H1 (cell line): Measurements from ENCODE around the gene FNIP2. TPM values are rescaled to one million over a fixed set of nuclear protein-coding genes. Genes with fewer than 3 reads are reported as not detected.

Experiments used
- CTCF ChIA-PET: fragments of 300-600 bp; sonication (Branson Sonifier 250); formaldehyde crosslinking; loops from one replicate; lab custom pipeline; 2021; ENCODE audit not compliant: partially characterized antibody; lab: Charles Lee
- POLR2A ChIA-PET: fragments of 300-600 bp; sonication (Branson Sonifier 250); formaldehyde crosslinking; loops from one replicate; lab custom pipeline; 2021; ENCODE audit warnings: inconsistent platforms; ENCODE audit not compliant: partially characterized antibody; lab: Charles Lee
- DNase-seq, 2 experiments: peaks; one replicate each; pipeline versions ENCODE4 v3.0.0 to v3.0.0-alpha.2; 2010 to 2022; ENCODE audit warnings: low spot score in 2 of 2, low read depth in 1 of 2, mixed read lengths in 1 of 2
- FAIRE-seq: peaks from 2 replicates; lab custom pipeline; 2011; peaks lifted over from hg19 to GRCh38; lab: Jason Lieb, UNC
- H2AFZ ChIP-seq: 2 replicates; pipeline ENCODE4 v1.8.1; 2012; ENCODE audit warnings: low read length, inconsistent platforms
- H2AK5ac ChIP-seq: 2 replicates; pipeline ENCODE4 v1.6.1; 2013; ENCODE audit warnings: low read depth, low read length
- H2BK120ac ChIP-seq: replicated peaks from 2 replicates; pipeline ENCODE3; 2013; ENCODE audit warnings: low read depth, low read length, inconsistent platforms
- H2BK12ac ChIP-seq: 2 replicates; pipeline ENCODE4 v1.6.1; 2013; ENCODE audit warnings: low read depth, low read length
- H2BK15ac ChIP-seq: 2 replicates; pipeline ENCODE4 v1.6.1; 2013; ENCODE audit warnings: low read length
- H2BK20ac ChIP-seq: 2 replicates; pipeline ENCODE4 v1.6.1; 2013; ENCODE audit warnings: low read length
- H2BK5ac ChIP-seq: 2 replicates; pipeline ENCODE4 v1.6.1; 2013; ENCODE audit warnings: low read depth, low read length
- H3K14ac ChIP-seq: 2 replicates; pipeline ENCODE4 v1.6.1; 2013; ENCODE audit warnings: inconsistent platforms; ENCODE audit not compliant: insufficient read length
- H3K18ac ChIP-seq: 2 replicates; pipeline ENCODE4 v1.6.1; 2013; ENCODE audit warnings: low read length; ENCODE audit errors: extremely low read depth
- H3K23ac ChIP-seq: 2 replicates; pipeline ENCODE4 v1.6.1; 2013; ENCODE audit warnings: inconsistent platforms; ENCODE audit not compliant: insufficient read length
- H3K23me2 ChIP-seq: 2 replicates; pipeline ENCODE4 v1.6.1; 2013; ENCODE audit warnings: low read depth, low read length
- H3K27ac ChIP-seq: 2 replicates; pipeline ENCODE4 v1.6.1; 2011; ENCODE audit warnings: low read depth, low read length, inconsistent platforms
- H3K27me3 ChIP-seq, 4 experiments: replicated peaks in 1 of 4; 1 replicate in 1 of 4; 2 replicates in 3 of 4; pipeline versions ENCODE4 v1.6.1 to v1.8.1; 2011 to 2013; ENCODE audit warnings: low read length in 3 of 4, mild to moderate bottlenecking in 3 of 4, inconsistent platforms in 2 of 4, mixed read lengths in 2 of 4, moderate library complexity in 1 of 4; ENCODE audit not compliant: control insufficient read depth in 3 of 4, insufficient read depth in 3 of 4; ENCODE audit errors: extremely low read depth in 1 of 4
- H3K36me3 ChIP-seq, 4 experiments: 2 replicates each; pipeline versions ENCODE4 v1.6.1 to v1.8.1; 2011 to 2013; ENCODE audit warnings: mild to moderate bottlenecking in 4 of 4, low read length in 3 of 4, moderate library complexity in 2 of 4, control low read depth in 1 of 4, inconsistent platforms in 1 of 4; ENCODE audit not compliant: insufficient read depth in 4 of 4, control insufficient read depth in 2 of 4
- H3K4ac ChIP-seq: replicated peaks from 2 replicates; pipeline ENCODE3; 2013; ENCODE audit warnings: low read length, low read depth, mixed read lengths, inconsistent platforms; ENCODE audit not compliant: insufficient read length
- H3K4me1 ChIP-seq, 4 experiments: replicated peaks in 1 of 4; 1 replicate in 1 of 4; 2 replicates in 3 of 4; pipeline versions ENCODE4 v1.6.1 to v1.8.1; 2011 to 2013; ENCODE audit warnings: low read length in 3 of 4, inconsistent platforms in 2 of 4, mixed read lengths in 1 of 4; ENCODE audit not compliant: insufficient read depth in 4 of 4, control insufficient read depth in 3 of 4
- H3K4me2 ChIP-seq, 2 experiments: 2 replicates each; pipeline versions ENCODE4 v1.6.1 to v1.8.1; 2011 to 2013; ENCODE audit warnings: low read depth in 2 of 2, low read length in 2 of 2, control low read depth in 1 of 2, inconsistent platforms in 1 of 2, mild to moderate bottlenecking in 1 of 2; ENCODE audit not compliant: insufficient read depth in 1 of 2
- H3K4me3 ChIP-seq, 4 experiments: fragments of 200-600, 300-600 bp in 1 of 4; sonication (generic), shearing (Covaris generic), sonication (Bioruptor Twin) in 1 of 4; 2 replicates each; pipeline versions ENCODE4 v1.5.1 to v1.8.1; 2011 to 2016; ENCODE audit warnings: low read length in 4 of 4, low read depth in 3 of 4, control low read depth in 2 of 4, inconsistent platforms in 2 of 4, mild to moderate bottlenecking in 2 of 4, mixed read lengths in 1 of 4, moderate library complexity in 1 of 4; ENCODE audit not compliant: insufficient read depth in 2 of 4; ENCODE audit errors: extremely low read depth in 1 of 4
- H3K56ac ChIP-seq: replicated peaks from 2 replicates; pipeline ENCODE3; 2013; ENCODE audit warnings: low read depth, mild to moderate bottlenecking, mixed read lengths, low read length, inconsistent platforms; ENCODE audit not compliant: insufficient read length
- H3K79me1 ChIP-seq: 2 replicates; pipeline ENCODE4 v1.6.1; 2013; ENCODE audit warnings: low read depth, low read length, control low read depth
- H3K79me2 ChIP-seq, 2 experiments: 2 replicates each; pipeline versions ENCODE4 v1.6.1 to v1.8.1; 2012 to 2013; ENCODE audit warnings: low read length in 2 of 2, mild to moderate bottlenecking in 2 of 2, inconsistent platforms in 1 of 2; ENCODE audit not compliant: insufficient read depth in 2 of 2, control insufficient read depth in 1 of 2
- H3K9ac ChIP-seq, 4 experiments: replicated peaks in 1 of 4; 1 replicate in 1 of 4; 2 replicates in 3 of 4; pipeline versions ENCODE4 v1.6.1 to v1.8.1; 2011 to 2013; ENCODE audit warnings: low read depth in 3 of 4, low read length in 3 of 4, control low read depth in 2 of 4, mild to moderate bottlenecking in 2 of 4, moderate library complexity in 2 of 4, inconsistent platforms in 1 of 4; ENCODE audit errors: extremely low read depth in 1 of 4
- H3K9me3 ChIP-seq, 2 experiments: 2 replicates each; pipeline versions ENCODE4 v1.6.1 to v1.8.1; 2012 to 2013; ENCODE audit warnings: mild to moderate bottlenecking in 2 of 2, moderate library complexity in 2 of 2, control low read depth in 1 of 2, inconsistent platforms in 1 of 2, low read depth in 1 of 2, low read length in 1 of 2, mixed read lengths in 1 of 2; ENCODE audit not compliant: insufficient read depth in 2 of 2
- H4K20me1 ChIP-seq, 2 experiments: replicated peaks in 1 of 2; 2 replicates each; pipeline versions ENCODE3 to v1.8.1; 2011 to 2013; ENCODE audit warnings: inconsistent platforms in 2 of 2, low read length in 2 of 2, mild to moderate bottlenecking in 1 of 2; ENCODE audit not compliant: insufficient read depth in 2 of 2, control insufficient read depth in 1 of 2
- H4K5ac ChIP-seq: 2 replicates; pipeline ENCODE4 v1.6.1; 2013; ENCODE audit warnings: low read length, low read depth, mixed read lengths, inconsistent platforms; ENCODE audit not compliant: insufficient read length
- H4K8ac ChIP-seq: 2 replicates; pipeline ENCODE4 v1.8.0; 2013; ENCODE audit warnings: mild to moderate bottlenecking, moderate library complexity, low read length, inconsistent platforms; ENCODE audit not compliant: insufficient read depth; ENCODE audit errors: extremely low read depth
- H4K91ac ChIP-seq: replicated peaks from 2 replicates; pipeline ENCODE3; 2013; ENCODE audit warnings: low read length, mixed read lengths, inconsistent platforms; ENCODE audit not compliant: insufficient read length
- ASH2L ChIP-seq: fragments of 200-600, 300-600 bp; sonication (generic); IDR thresholded peaks from one replicate; pipeline ENCODE4 v1.7.1; 2017; ENCODE audit warnings: low read length
- BACH1 ChIP-seq: IDR thresholded peaks from 2 replicates; pipeline ENCODE4 v1.6.1; 2012; ENCODE audit warnings: low read length, improper control_type of control experiment
- CBX5 ChIP-seq: fragments of 300-800, 300-1000 bp; sonication (generic); IDR thresholded peaks from 2 replicates; pipeline ENCODE4 v1.7.1; 2016; ENCODE audit warnings: antibody characterized with exemption, low read length, low read depth
- CHD2 ChIP-seq: IDR thresholded peaks from 2 replicates; pipeline ENCODE4 v1.6.1; 2012; ENCODE audit warnings: low read length, improper control_type of control experiment
- EZH2 ChIP-seq: fragments of 200-600 bp; sonication (generic); IDR thresholded peaks from 2 replicates; pipeline ENCODE4 v1.7.1; 2012; ENCODE audit warnings: low read depth, mild to moderate bottlenecking, moderate library complexity, low read length, inconsistent platforms; ENCODE audit not compliant: severe bottlenecking
- RBBP5 ChIP-seq: IDR thresholded peaks from 2 replicates; pipeline ENCODE4 v1.7.1; 2012; ENCODE audit warnings: low read depth, mild to moderate bottlenecking, inconsistent platforms, low read length, moderate library complexity, borderline replicate concordance
- SIRT6 ChIP-seq: IDR thresholded peaks from one replicate; pipeline ENCODE4 v1.7.1; 2012; ENCODE audit warnings: low read length, inconsistent platforms
- SIX5 ChIP-seq: IDR thresholded peaks from 2 replicates; pipeline ENCODE4 v1.6.1; 2011; ENCODE audit warnings: mild to moderate bottlenecking, low read depth, low read length
- SUZ12 ChIP-seq: fragments of 200-600 bp; sonication (generic); IDR thresholded peaks from 2 replicates; pipeline ENCODE4 v1.6.1; 2012; ENCODE audit warnings: mild to moderate bottlenecking, inconsistent platforms, low read length, moderate library complexity, mixed read lengths
- TCF12 ChIP-seq: IDR thresholded peaks from 2 replicates; pipeline ENCODE4 v1.6.1; 2011; ENCODE audit warnings: low read depth, mild to moderate bottlenecking, low read length
- ZNF274 ChIP-seq: IDR thresholded peaks from 2 replicates; pipeline ENCODE4 v1.7.0; 2012; ENCODE audit warnings: low read length, borderline replicate concordance; ENCODE audit errors: extremely low read depth
- WGBS, 2 experiments: shearing (Covaris generic) in 1 of 2; methylation state at CpG; one replicate each; pipeline versions ENCODE4 v1.1.6 to v1.1.7; 2013 to 2015; ENCODE audit warnings: low lambda C conversion rate in 2 of 2, mixed read lengths in 2 of 2, inconsistent platforms in 1 of 2, low coverage in 1 of 2, missing lambda C conversion rate in 1 of 2; ENCODE audit not compliant: insufficient replicate concordance in 2 of 2, insufficient coverage in 1 of 2, insufficient read length in 1 of 2; ENCODE audit errors: extremely low coverage in 1 of 2, missing lambda C conversion rate in 1 of 2; 5-methylcytosine and 5-hydroxymethylcytosine counted together
- polyA plus RNA-seq, 7 experiments: library from polyadenylated mRNA; depleted of rRNA in 3 of 7; stranded (reverse) in 5 of 7; unstranded in 2 of 7; fragments of >200 nt in 5 of 7; fragments of 200-250 nt in 2 of 7; gene quantifications; 1 replicate in 5 of 7; 2 replicates in 1 of 7; 4 replicates in 1 of 7; pipeline versions ENCODE4 v1.2.1 to v1.2.3, GENCODE V29; 2011 to 2013; ENCODE audit warnings: missing spikeins in 2 of 7, mixed read lengths in 2 of 7
- total RNA-seq: library from RNA; stranded (reverse); fragmentation: NEBNext Ultra II Directional; extraction: Animal tissue kit (Norgen Biotek cat#: 25700); gene quantifications from 2 replicates; pipeline ENCODE4 v1.2.1, GENCODE V29; 2021

The FNIP2 gene
- total and polyA plus RNA-seq, 2 of the 8 experiments (the other 6 are each of a cell fraction or from before 2014, with no cell fraction given) = 4.0 to 13.0 TPM

- ChIA-PET POLR2A (no interaction called here), CTCF (no interaction called here)
- no peak overlapping the region for H3K23ac ChIP-seq
- H3K14ac ChIP-seq = no peak overlapping the region
- H3K56ac ChIP-seq = no peak overlapping the region
- no peak for DNase-seq
- H3K4me1 ChIP-seq = peaks cover 0 to 2% (median 0%) of the 10 kb centered on the region in 4 experiments; a peak in 1 of 7 replicates
- 82% methylated on average over 1 of the region's 1 CpG; no CpG with 5 or more reads in 1 of the 2 experiments for WGBS, 2 experiments
- no peak overlapping the region for H3K4ac ChIP-seq
- no peak overlapping the region for H4K8ac ChIP-seq
- no peak overlapping the region for H3K9ac ChIP-seq
- no peaks in the 10 kb centered on the region for H3K9me3 ChIP-seq
- no peak overlapping the region for H3K4me2 ChIP-seq
- FAIRE-seq = no peak
- peaks cover 0 to 28% of the 10 kb centered on the region in 2 experiments; a peak in 2 of 4 replicates for H3K79me2 ChIP-seq
- no peak overlapping the region for H2BK5ac ChIP-seq
- H2BK15ac ChIP-seq = no peak overlapping the region
- H3K79me1 ChIP-seq = no peaks in the 10 kb centered on the region; the same call in 1 of the 2 replicates
- no peak overlapping the region for H3K4me3 ChIP-seq
- H2AFZ ChIP-seq = no peak overlapping the region
- H3K36me3 ChIP-seq = no peaks in the 10 kb centered on the region
- H2AK5ac ChIP-seq = no peak overlapping the region
- no peak overlapping the region for H2BK12ac ChIP-seq
- no peaks in the 10 kb centered on the region for H4K20me1 ChIP-seq
- no peak overlapping the region for H4K5ac ChIP-seq
- H3K27me3 ChIP-seq = no peaks in the 10 kb centered on the region
- TF ChIP-seq RBBP5 (no peak), ZNF274 (no peak), SUZ12 (no peak), BACH1 (no peak), CBX5 (no peak), CHD2 (no peak), EZH2 (no peak), SIRT6 (no peak), TCF12 (no peak), SIX5 (no peak), ASH2L (no peak)
- H3K23me2 ChIP-seq = no peaks in the 10 kb centered on the region
- no peak overlapping the region for H3K18ac ChIP-seq
- H4K91ac ChIP-seq = no peak overlapping the region
- no peak overlapping the region for H2BK120ac ChIP-seq
- no peak overlapping the region for H2BK20ac ChIP-seq
- H3K27ac ChIP-seq = no peak overlapping the region
Observed at GRCh38 chr4:158785718-158786117, 16.9 kb downstream of the FNIP2 start.
